ENCODE measurements around the gene TRMT112.

DNA sequence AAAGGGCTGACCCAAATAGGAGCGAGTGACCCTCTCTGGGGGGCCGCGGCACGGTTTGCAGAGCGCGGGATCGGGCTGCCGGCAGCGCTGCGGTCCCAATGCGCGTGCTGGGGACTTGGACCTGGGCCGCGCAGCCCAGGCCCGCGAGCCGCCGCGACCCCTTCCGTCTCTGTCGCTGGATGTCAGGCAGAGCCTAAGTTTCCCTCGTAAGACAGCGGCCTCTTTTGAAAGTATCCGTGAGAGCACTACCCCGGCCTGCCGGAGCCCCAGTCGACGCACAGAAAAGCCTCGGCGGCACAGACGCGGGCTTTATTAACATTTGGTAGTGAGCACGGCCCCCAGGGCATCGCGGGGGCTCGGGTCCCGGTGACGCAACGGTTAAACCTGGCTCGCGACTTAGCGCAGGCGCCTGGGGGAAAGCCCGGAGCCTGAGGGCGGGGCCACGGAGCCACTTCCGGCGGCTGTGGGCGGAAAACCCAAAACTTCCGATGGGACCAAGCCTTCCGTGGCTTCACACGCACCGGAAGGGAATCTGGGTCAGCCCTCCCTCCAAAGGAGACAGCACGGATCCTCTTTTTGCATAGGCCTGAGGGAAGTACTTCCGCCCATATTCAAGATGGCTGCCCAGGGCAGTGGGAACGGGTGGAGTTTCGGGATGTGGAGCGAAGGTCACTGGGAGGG is 47.7 kb downstream of the TRMT112 start:
- TF ChIP-seq, protein P1, sequence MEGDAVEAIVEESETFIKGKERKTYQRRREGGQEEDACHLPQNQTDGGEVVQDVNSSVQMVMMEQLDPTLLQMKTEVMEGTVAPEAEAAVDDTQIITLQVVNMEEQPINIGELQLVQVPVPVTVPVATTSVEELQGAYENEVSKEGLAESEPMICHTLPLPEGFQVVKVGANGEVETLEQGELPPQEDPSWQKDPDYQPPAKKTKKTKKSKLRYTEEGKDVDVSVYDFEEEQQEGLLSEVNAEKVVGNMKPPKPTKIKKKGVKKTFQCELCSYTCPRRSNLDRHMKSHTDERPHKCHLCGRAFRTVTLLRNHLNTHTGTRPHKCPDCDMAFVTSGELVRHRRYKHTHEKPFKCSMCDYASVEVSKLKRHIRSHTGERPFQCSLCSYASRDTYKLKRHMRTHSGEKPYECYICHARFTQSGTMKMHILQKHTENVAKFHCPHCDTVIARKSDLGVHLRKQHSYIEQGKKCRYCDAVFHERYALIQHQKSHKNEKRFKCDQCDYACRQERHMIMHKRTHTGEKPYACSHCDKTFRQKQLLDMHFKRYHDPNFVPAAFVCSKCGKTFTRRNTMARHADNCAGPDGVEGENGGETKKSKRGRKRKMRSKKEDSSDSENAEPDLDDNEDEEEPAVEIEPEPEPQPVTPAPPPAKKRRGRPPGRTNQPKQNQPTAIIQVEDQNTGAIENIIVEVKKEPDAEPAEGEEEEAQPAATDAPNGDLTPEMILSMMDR (IDR thresholded peaks at IDR 0.05): peak in 5 of 6 experiments; percentile 13 to 32 (median 26)
- TF ChIP-seq POLR2A (IDR thresholded peaks at IDR 0.05): peak in 3 of 4 donors; percentile 42 to 74 (median 64)
- TF ChIP-seq POLR2AphosphoS5 (IDR thresholded peaks at IDR 0.05): peak; percentile 96 to 98

Data from upper lobe of left lung (tissue), 4 donors.